Mucosa of descending colon (tissue), 3 donors: ENCODE results near the gene IPMK. TPM values are rescaled to one million over a fixed set of nuclear protein-coding genes. Genes with fewer than 3 reads are reported as not detected.

ENCODE experiments used
- ATAC-seq: fragments of 200-7000 bp; cut with Tn5 transposase; one replicate; pipeline ENCODE4 v1.9.1; 2020; ENCODE audit warnings: mild to moderate bottlenecking, moderate library complexity
- DNase-seq, 3 donors: peaks; one replicate each; pipeline ENCODE4 v3.0.0-alpha.2; 2020
- H3K36me3 ChIP-seq: fragments of 200-600 bp; one replicate; pipeline ENCODE4 v1.8.0; 2021; ENCODE audit warnings: low read depth, mild to moderate bottlenecking
- H3K4me1 ChIP-seq: fragments of 200-600 bp; one replicate; pipeline ENCODE4 v1.8.0; 2021; ENCODE audit warnings: low read depth, mild to moderate bottlenecking
- H3K4me3 ChIP-seq: fragments of 200-600 bp; one replicate; pipeline ENCODE4 v1.8.0; 2021; ENCODE audit warnings: mild to moderate bottlenecking
- H3K9me3 ChIP-seq: fragments of 200-600 bp; one replicate; pipeline ENCODE4 v1.8.0; 2021; ENCODE audit warnings: mild to moderate bottlenecking
- intact Hi-C, 2 donors: fragments of 100-400 bp; cut with DNase I in 1 of 2; cut with micrococcal nuclease in 1 of 2; formaldehyde crosslinking; loops; one replicate each; pipeline versions ENCODE4 v1.11.0 to v1.11.1; 2022; cut with DNase I, micrococcal nuclease
- long read RNA-seq, 2 donors: library from polyadenylated mRNA; unstranded; transcript quantifications; one replicate each; pipeline ENCODE4 v2.0.0, GENCODE V29; 2019 to 2021
- total RNA-seq, 3 donors: library from RNA; stranded (reverse); fragmentation: NEBNext Ultra II Directional in 2 of 3; extraction: Animal tissue kit (Norgen Biotek cat#: 25700) in 2 of 3; gene quantifications; one replicate each; pipeline versions ENCODE4 v1.2.1 to v1.2.4, GENCODE V29; 2021 to 2023
- TF ChIP-seq, protein P1 (sequence below): fragments of 200-600 bp; IDR thresholded peaks from one replicate; pipeline ENCODE4 v1.8.0; 2022; ENCODE audit warnings: antibody characterized with exemption, mild to moderate bottlenecking
- donor health status: DM: no; HTN: no; CAD: no; lungs with moderate emphysema.
- donor health status: DM: no; HTN: no; CAD: no.
- donor health status: DM: no; HTN: yes; CAD: no.

The IPMK gene
- 10 to 100 TPM in 2 of 3 donors, 1 to 10 TPM in 1; 8.6 to 18.0 (median 15.3) TPM for total RNA-seq
- long read RNA-seq, donor 1, full-length matches to known transcripts: 10 of 17 reads
- long read RNA-seq, donor 1, partial matches to known transcripts: 1 of 17 reads
- long read RNA-seq, donor 1, other reads (novel, unspliced or antisense): 6 of 17 reads
- long read RNA-seq, donor 2, full-length matches to known transcripts: 3 of 13 reads
- long read RNA-seq, donor 2, partial matches to known transcripts: 7 of 13 reads
- long read RNA-seq, donor 2, other reads (novel, unspliced or antisense): 3 of 13 reads

GRCh38 chr10:58267713-58268453 is at the start of gene IPMK:
TSS of gene IPMK (minus strand) at chr10:58267894. CDS start at chr10:58267611, 283 bp downstream.
- TF ChIP-seq, protein P1, sequence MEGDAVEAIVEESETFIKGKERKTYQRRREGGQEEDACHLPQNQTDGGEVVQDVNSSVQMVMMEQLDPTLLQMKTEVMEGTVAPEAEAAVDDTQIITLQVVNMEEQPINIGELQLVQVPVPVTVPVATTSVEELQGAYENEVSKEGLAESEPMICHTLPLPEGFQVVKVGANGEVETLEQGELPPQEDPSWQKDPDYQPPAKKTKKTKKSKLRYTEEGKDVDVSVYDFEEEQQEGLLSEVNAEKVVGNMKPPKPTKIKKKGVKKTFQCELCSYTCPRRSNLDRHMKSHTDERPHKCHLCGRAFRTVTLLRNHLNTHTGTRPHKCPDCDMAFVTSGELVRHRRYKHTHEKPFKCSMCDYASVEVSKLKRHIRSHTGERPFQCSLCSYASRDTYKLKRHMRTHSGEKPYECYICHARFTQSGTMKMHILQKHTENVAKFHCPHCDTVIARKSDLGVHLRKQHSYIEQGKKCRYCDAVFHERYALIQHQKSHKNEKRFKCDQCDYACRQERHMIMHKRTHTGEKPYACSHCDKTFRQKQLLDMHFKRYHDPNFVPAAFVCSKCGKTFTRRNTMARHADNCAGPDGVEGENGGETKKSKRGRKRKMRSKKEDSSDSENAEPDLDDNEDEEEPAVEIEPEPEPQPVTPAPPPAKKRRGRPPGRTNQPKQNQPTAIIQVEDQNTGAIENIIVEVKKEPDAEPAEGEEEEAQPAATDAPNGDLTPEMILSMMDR: no peak
- Histone ChIP-seq H3K4me3 (peak within 1 kb of the TSS; percentile 80), H3K9me3 (no peaks in the 10 kb centered on the region), H3K36me3 (no peaks in the 10 kb centered on the region), H3K4me1 (peaks cover 9% of the 10 kb centered on the region)
- DNase-seq: peak; percentile 93 to 98 (median 98)
- ATAC-seq: peak; percentile 84
- intact Hi-C loops: no loop called here

- TF ChIP-seq, protein P1: no peak
- ATAC-seq: no peak
- intact Hi-C loops: no loop called here
These were observed 49.2 kb upstream of the IPMK start for GRCh38 chr10:58316874-58317273.

GRCh38 chr10:58311026-58311425 is 43.3 kb upstream of the IPMK start:
- no peak overlapping the region for H3K4me3 ChIP-seq
- DNase-seq (no peak), ATAC-seq (no peak)
- H3K9me3 ChIP-seq: no peaks in the 10 kb centered on the region
- intact Hi-C loops: no loop called here
- no peaks in the 10 kb centered on the region for H3K36me3 ChIP-seq
- H3K4me1 ChIP-seq: peaks cover 3% of the 10 kb centered on the region
- TF ChIP-seq, protein P1: no peak

More at GRCh38 chr10:58316874-58317273, 49.2 kb upstream of the IPMK start:
- Histone ChIP-seq H3K4me1 (no peaks in the 10 kb centered on the region), H3K9me3 (no peaks in the 10 kb centered on the region), H3K4me3 (no peak overlapping the region), H3K36me3 (no peaks in the 10 kb centered on the region)
- no peak for DNase-seq

- no peak for DNase-seq
- no peak for ATAC-seq
- H3K4me3 ChIP-seq: no peak overlapping the region
- intact Hi-C loops: loop anchor here in 1 of 2 donors (10.0 kb wide), 1 partner anchor 77 kb away; the partner anchor contains the start of gene TFAM
- H3K36me3 ChIP-seq: no peaks in the 10 kb centered on the region
- H3K4me1 ChIP-seq: peaks cover 3% of the 10 kb centered on the region
- TF ChIP-seq, protein P1: no peak
- no peaks in the 10 kb centered on the region for H3K9me3 ChIP-seq
These were observed 40.0 kb upstream of the IPMK start for GRCh38 chr10:58307676-58308075.

DNA sequence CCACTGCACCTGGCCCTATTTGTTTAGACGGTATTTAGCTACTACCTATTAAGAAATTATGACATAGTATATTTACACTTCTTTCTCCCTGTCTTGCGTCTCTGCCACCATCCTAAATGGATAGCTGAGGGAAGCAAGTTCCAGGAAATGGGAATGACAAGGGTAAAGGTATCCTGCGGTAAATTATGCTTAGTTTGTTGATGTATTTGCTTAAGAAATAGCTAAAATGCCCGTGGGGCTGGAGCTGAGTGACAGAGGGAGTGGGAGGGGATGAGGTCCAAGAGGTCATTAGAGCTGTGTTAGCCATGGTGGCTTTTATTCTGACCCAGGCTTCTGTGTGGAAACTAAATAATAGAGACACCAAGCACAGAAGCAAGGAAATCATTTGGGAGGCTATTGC is 38.1 kb upstream of the IPMK start:
- no peaks in the 10 kb centered on the region for H3K36me3 ChIP-seq
- TF ChIP-seq, protein P1: no peak
- DNase-seq (no peak), ATAC-seq (peak; percentile 15)
- intact Hi-C loops: loop anchor here in 1 of 2 donors (10.0 kb wide), 1 partner anchor 79 kb away; the partner anchor contains the start of gene TFAM
- H3K4me1 ChIP-seq: peaks cover 3% of the 10 kb centered on the region
- H3K9me3 ChIP-seq: no peaks in the 10 kb centered on the region
- no peak overlapping the region for H3K4me3 ChIP-seq
